CD8-positive, alpha-beta memory T cell (primary cell): ENCODE measurements around the gene AKR1B1. TPM values are rescaled to one million over a fixed set of nuclear protein-coding genes. Genes with fewer than 3 reads are reported as not detected.

Source experiments
- CTCF ChIA-PET: fragments of 350-600 bp; sonication (Branson Sonifier 250); formaldehyde crosslinking; loops from one replicate; lab custom pipeline; 2021; ENCODE audit warnings: antibody characterized with exemption; lab: Charles Lee
- POLR2A ChIA-PET: fragments of 350-600 bp; sonication (Branson Sonifier 250); formaldehyde crosslinking; loops from one replicate; lab custom pipeline; 2021; ENCODE audit warnings: antibody characterized with exemption; lab: Charles Lee
- DNase-seq, 5 donors: peaks; one replicate each; pipeline versions ENCODE4 v3.0.0 to v3.0.0-alpha.2; 2020 to 2022; ENCODE audit warnings: mixed read lengths in 1 of 5
- H3K27ac ChIP-seq: one replicate; pipeline ENCODE4 v1.7.0; 2013; ENCODE audit warnings: low read depth, mild to moderate bottlenecking, low read length, moderate library complexity
- H3K27me3 ChIP-seq: 2 replicates; pipeline ENCODE4 v1.7.0; 2013; ENCODE audit warnings: low read length, mild to moderate bottlenecking; ENCODE audit not compliant: insufficient read depth, poor library complexity, severe bottlenecking
- H3K36me3 ChIP-seq: 2 replicates; pipeline ENCODE4 v1.7.0; 2013; ENCODE audit warnings: mild to moderate bottlenecking, low read length, moderate library complexity; ENCODE audit not compliant: insufficient read depth
- H3K4me1 ChIP-seq: 2 replicates; pipeline ENCODE4 v1.7.0; 2013; ENCODE audit warnings: mild to moderate bottlenecking, low read length, moderate library complexity; ENCODE audit not compliant: insufficient read depth
- H3K4me3 ChIP-seq: 2 replicates; pipeline ENCODE4 v1.7.0; 2013; ENCODE audit warnings: mild to moderate bottlenecking, low read length
- H3K9me3 ChIP-seq: 2 replicates; pipeline ENCODE4 v1.7.0; 2013; ENCODE audit warnings: mild to moderate bottlenecking, low read length
- H3K27ac Mint-ChIP-seq, 8 donors: one replicate each; pipeline ENCODE4 v1.8.0; 2020 to 2021; ENCODE audit warnings: mixed read lengths in 8 of 8, mild to moderate bottlenecking in 6 of 8, inconsistent platforms in 3 of 8, moderate library complexity in 3 of 8
- H3K27me3 Mint-ChIP-seq, 2 donors: one replicate each; pipeline ENCODE4 v1.8.0; 2020 to 2021; ENCODE audit warnings: mixed read lengths in 2 of 2, mild to moderate bottlenecking in 1 of 2, moderate library complexity in 1 of 2
- H3K36me3 Mint-ChIP-seq, 3 donors: one replicate each; pipeline ENCODE4 v1.8.0; 2020 to 2021; ENCODE audit warnings: mixed read lengths in 3 of 3, inconsistent platforms in 1 of 3, mild to moderate bottlenecking in 1 of 3
- H3K4me1 Mint-ChIP-seq, 3 donors: one replicate each; pipeline ENCODE4 v1.8.0; 2020 to 2021; ENCODE audit warnings: mixed read lengths in 3 of 3, inconsistent platforms in 1 of 3, mild to moderate bottlenecking in 1 of 3
- H3K4me3 Mint-ChIP-seq, 7 donors: one replicate each; pipeline ENCODE4 v1.8.0; 2020 to 2021; ENCODE audit warnings: mixed read lengths in 7 of 7, mild to moderate bottlenecking in 6 of 7, moderate library complexity in 4 of 7, inconsistent platforms in 2 of 7
- H3K9me3 Mint-ChIP-seq, 5 donors: one replicate each; pipeline ENCODE4 v1.8.0; 2020 to 2022; ENCODE audit warnings: mixed read lengths in 5 of 5, mild to moderate bottlenecking in 3 of 5, moderate library complexity in 2 of 5, inconsistent platforms in 1 of 5
- polyA plus RNA-seq: library from polyadenylated mRNA; unstranded; fragments of 300-500 nt; fragmentation: Illumina TruSeq; gene quantifications from one replicate; pipeline ENCODE4 v1.2.3, GENCODE V29; 2021
- total RNA-seq, 2 experiments: library from RNA; stranded (reverse); gene quantifications; one replicate each; pipeline ENCODE4 v1.2.3, GENCODE V29; 2021

AKR1B1 gene
- total and polyA plus RNA-seq, 3 experiments from 2014 or later: 117 to 170 (median 120) TPM

DNA sequence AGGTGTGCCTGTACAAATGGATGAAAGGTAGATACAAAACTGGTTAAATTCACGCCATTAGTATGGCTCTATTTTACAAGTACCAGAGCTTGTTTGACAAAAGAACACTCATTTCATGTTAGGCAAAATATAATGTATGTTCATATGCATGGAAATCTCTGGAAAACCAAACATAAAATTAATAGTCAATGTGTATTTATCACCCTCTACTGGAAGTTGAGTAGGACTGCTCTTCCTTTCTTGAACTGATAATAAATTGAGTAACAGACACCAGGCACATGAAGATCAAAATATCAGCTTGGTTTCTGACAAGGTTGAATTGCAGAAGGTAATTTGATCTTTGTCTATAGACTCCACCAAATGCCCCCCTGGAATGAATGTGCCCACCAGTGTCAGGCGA lies 19.8 kb upstream of the AKR1B1 start:
- H3K4me1 Mint-ChIP-seq: no peaks in the 10 kb centered on the region

DNA sequence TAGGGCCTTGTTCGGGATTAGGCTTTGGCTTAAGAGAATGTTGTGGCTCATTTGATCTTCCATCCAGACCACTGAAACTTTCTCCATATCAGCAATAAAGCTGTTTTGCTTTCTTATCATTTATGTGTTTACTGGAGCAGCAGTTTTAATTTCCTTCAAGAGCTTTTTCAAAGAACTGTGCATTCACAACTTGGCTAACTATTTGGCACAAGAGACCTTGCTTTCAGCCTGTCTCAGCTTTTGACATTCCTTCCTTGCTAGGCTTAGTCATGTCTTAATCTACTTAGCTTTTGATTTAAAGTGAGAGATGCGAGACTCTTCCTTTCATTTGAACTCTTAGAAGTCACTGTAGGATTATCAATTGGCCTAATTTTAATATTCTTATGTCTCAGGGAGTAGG lies 19.1 kb upstream of the AKR1B1 start:
- H3K27me3 ChIP-seq: no peaks in the 10 kb centered on the region
- no peaks in the 10 kb centered on the region for H3K9me3 ChIP-seq
- no peak overlapping the region for H3K27ac Mint-ChIP-seq
- no peak overlapping the region for H3K27ac ChIP-seq
- peaks cover 0 to under 1% (median 0%) of the 10 kb centered on the region in 5 donors for H3K9me3 Mint-ChIP-seq
- no peak overlapping the region for H3K4me3 ChIP-seq
- H3K36me3 Mint-ChIP-seq: no peaks in the 10 kb centered on the region
- H3K36me3 ChIP-seq: no peaks in the 10 kb centered on the region
- H3K4me3 Mint-ChIP-seq: no peak overlapping the region
- CTCF ChIA-PET: no interaction called here
- H3K4me1 Mint-ChIP-seq: no peaks in the 10 kb centered on the region
- POLR2A ChIA-PET: no interaction called here
- peaks cover 12 to 17% of the 10 kb centered on the region in 2 donors for H3K27me3 Mint-ChIP-seq
- no peaks in the 10 kb centered on the region for H3K4me1 ChIP-seq
- DNase-seq: no peak

More for the DNA sequence above, 19.8 kb upstream of the AKR1B1 start:
- no peak overlapping the region for H3K27ac ChIP-seq
- no peak overlapping the region for H3K4me3 Mint-ChIP-seq
- peaks cover 0 to 2% (median 0%) of the 10 kb centered on the region in 5 donors for H3K9me3 Mint-ChIP-seq
- no peak for DNase-seq
- H3K9me3 ChIP-seq: no peaks in the 10 kb centered on the region
- no peak overlapping the region for H3K4me3 ChIP-seq
- no peaks in the 10 kb centered on the region for H3K4me1 ChIP-seq
- ChIA-PET CTCF (no interaction called here), POLR2A (interaction anchor here (1.0 kb wide), 1 partner anchor 32 kb away, joined by 6 read pairs; no protein-coding TSS in a partner anchor)
- H3K27me3 Mint-ChIP-seq: peaks cover 19 to 21% of the 10 kb centered on the region in 2 donors
- H3K27me3 ChIP-seq: no peaks in the 10 kb centered on the region
- no peaks in the 10 kb centered on the region for H3K36me3 ChIP-seq
- H3K27ac Mint-ChIP-seq: no peak overlapping the region
- no peaks in the 10 kb centered on the region for H3K36me3 Mint-ChIP-seq

DNA sequence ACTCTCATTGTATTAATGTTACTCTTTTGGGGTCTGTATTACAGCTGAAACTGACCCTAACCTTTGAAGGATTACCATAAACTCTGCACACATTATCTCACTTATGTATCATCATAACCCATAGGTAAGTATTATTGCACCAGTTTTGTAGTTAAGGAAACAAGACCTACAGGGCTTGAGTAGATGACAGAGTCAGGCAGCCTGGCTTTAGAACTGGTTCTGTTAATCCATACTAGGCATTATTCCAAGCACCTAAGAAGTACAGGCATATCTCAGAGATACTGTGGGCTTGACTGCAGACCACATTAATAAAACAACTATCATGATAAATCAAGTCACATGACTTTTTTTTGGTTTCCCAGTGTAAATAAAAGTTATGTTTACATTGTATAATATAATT lies 17.1 kb upstream of the AKR1B1 start:
- POLR2A ChIA-PET: no interaction called here

DNA sequence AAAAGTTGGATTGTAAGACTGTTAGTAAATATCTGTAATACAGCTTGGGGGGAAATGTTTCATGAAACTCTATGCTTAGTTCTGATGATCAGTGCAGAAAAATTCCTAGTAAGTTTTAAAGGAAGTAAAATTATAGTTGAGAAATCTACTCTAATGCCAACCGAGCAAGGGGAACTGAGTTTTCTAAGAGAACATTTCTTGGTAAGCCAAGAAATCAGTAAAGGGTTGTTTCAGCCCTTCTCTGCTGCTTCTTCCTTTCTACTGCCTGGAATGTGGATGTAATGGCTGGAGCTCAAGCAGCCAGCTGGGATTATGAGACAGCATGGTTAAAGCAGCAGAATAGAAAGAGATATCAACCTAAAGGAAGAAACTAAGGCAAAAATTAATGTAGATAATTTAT lies 15.9 kb upstream of the AKR1B1 start:
- H3K4me3 ChIP-seq: no peak overlapping the region
- ChIA-PET POLR2A (no interaction called here), CTCF (interaction anchor here (1.5 kb wide), 1 partner anchor 43 kb away, joined by 3 read pairs; no protein-coding TSS in a partner anchor)
- no peak for DNase-seq
- no peaks in the 10 kb centered on the region for H3K36me3 ChIP-seq
- no peaks in the 10 kb centered on the region for H3K4me1 ChIP-seq
- Mint-ChIP-seq H3K36me3 (no peaks in the 10 kb centered on the region), H3K27me3 (peaks cover 7 to 14% of the 10 kb centered on the region in 2 donors), H3K27ac (no peak overlapping the region), H3K4me3 (no peak overlapping the region), H3K4me1 (no peaks in the 10 kb centered on the region), H3K9me3 (no peaks in the 10 kb centered on the region)
- no peaks in the 10 kb centered on the region for H3K27me3 ChIP-seq
- H3K27ac ChIP-seq: no peak overlapping the region
- H3K9me3 ChIP-seq: no peaks in the 10 kb centered on the region

More for the DNA sequence above, 17.1 kb upstream of the AKR1B1 start:
- no peak for DNase-seq
- H3K4me3 Mint-ChIP-seq: no peak overlapping the region
- Histone ChIP-seq H3K36me3 (no peaks in the 10 kb centered on the region), H3K4me3 (no peak overlapping the region), H3K27ac (no peak overlapping the region), H3K4me1 (no peaks in the 10 kb centered on the region), H3K9me3 (no peaks in the 10 kb centered on the region), H3K27me3 (no peaks in the 10 kb centered on the region)
- no peak overlapping the region for H3K27ac Mint-ChIP-seq
- no peaks in the 10 kb centered on the region for H3K9me3 Mint-ChIP-seq
- H3K4me1 Mint-ChIP-seq: no peaks in the 10 kb centered on the region
- H3K36me3 Mint-ChIP-seq: no peaks in the 10 kb centered on the region
- CTCF ChIA-PET: no interaction called here
- H3K27me3 Mint-ChIP-seq: peaks cover 7 to 14% of the 10 kb centered on the region in 2 donors

DNA sequence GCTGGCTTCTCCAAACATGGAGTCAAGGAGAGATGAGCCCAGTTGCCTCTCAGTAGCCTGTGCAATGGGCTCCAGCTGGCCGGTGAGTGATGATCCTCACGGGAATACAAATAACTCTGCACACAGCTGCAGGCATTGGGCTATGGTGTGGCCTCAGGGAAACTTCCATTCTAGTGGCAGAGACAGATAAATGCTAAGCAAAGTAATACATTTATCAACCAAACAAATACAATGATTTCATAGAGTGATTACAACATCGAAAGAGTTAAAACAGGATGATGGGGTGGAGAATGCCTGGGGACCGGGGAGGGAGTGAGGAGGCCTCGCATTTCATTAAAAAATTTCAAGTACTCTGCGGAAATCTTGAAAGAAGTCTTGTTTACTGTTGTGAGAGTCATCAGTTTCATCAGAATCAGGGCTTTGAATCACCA lies 15.0 kb upstream of the AKR1B1 start:
- CTCF ChIA-PET: interaction anchor here (1.2 to 1.5 kb wide), 2 partner anchors 13 to 42 kb away, joined by 3 read pairs; no protein-coding TSS in a partner anchor

DNA sequence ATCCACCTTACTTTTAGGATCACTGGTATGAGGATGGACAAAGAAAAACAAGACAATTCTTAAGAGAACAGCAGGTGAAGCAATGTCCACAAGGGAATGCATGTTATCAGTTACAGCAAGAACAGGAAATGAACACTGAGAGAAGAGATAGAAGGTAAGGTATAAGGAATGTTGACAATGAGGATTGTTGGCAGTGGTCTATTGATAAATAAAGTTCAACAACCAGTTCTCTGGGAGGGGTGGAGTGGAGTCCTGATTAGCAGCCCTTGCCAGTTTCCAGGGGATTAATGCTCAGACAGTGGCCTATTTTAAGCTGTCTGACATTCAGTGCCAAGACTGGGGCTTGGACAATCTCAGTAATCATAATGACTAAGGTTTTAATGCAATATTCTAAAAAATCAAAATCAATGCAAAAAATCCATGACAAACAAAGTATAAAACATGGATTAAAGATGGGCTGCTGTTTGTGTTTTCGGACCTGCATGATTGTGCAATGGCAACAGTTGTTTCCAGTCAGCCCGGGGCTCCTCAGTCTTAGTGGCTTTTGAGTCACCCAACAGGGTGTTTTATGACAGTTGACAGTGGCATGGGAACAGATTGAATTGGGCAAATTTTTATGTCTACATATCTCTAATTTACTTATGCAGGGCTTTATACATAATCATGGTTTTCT lies 13.8 kb upstream of the AKR1B1 start:
- no peak overlapping the region for H3K27ac Mint-ChIP-seq

More for the DNA sequence above, 15.0 kb upstream of the AKR1B1 start:
- H3K27me3 Mint-ChIP-seq: peaks cover 7 to 14% of the 10 kb centered on the region in 2 donors
- no peaks in the 10 kb centered on the region for H3K36me3 Mint-ChIP-seq
- H3K4me1 ChIP-seq: no peaks in the 10 kb centered on the region
- no peak overlapping the region for H3K4me3 ChIP-seq
- H3K9me3 Mint-ChIP-seq: no peaks in the 10 kb centered on the region
- no peaks in the 10 kb centered on the region for H3K36me3 ChIP-seq
- H3K9me3 ChIP-seq: no peaks in the 10 kb centered on the region
- no peaks in the 10 kb centered on the region for H3K4me1 Mint-ChIP-seq
- POLR2A ChIA-PET: no interaction called here
- no peaks in the 10 kb centered on the region for H3K27me3 ChIP-seq
- no peak overlapping the region for H3K4me3 Mint-ChIP-seq
- H3K27ac ChIP-seq: no peak overlapping the region
- no peak for DNase-seq
- H3K27ac Mint-ChIP-seq: no peak overlapping the region

DNA sequence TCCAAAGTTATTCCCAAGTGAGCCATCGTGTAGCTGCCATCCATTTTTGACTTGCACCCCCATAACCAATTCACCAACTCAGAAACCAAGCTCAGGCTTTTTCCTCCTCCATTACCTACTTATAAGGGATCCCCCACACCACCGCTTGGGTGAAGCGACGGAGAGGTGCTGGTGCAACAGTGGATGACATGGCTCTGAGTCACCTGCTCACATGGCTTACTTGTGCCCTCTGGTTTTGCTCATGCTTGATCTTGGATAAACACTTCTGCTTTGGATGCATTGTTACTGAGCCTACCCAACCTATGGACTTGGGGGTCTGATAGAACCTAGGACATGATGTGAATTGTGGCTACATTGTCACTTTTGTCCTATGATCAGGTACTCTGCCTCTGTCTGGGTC lies 12.0 kb upstream of the AKR1B1 start:
- ChIA-PET CTCF (interaction anchor here (1.3 to 2.5 kb wide), 2 partner anchors 12 to 43 kb away, joined by 3 to 8 read pairs; partner anchors contain the start of gene AKR1B1), POLR2A (no interaction called here)
- Histone ChIP-seq H3K9me3 (no peaks in the 10 kb centered on the region), H3K4me3 (no peak overlapping the region), H3K36me3 (no peaks in the 10 kb centered on the region), H3K4me1 (no peaks in the 10 kb centered on the region), H3K27me3 (no peaks in the 10 kb centered on the region), H3K27ac (no peak overlapping the region)
- Mint-ChIP-seq H3K27ac (no peak overlapping the region), H3K4me3 (no peak overlapping the region), H3K36me3 (peaks cover 0 to 7% (median 0%) of the 10 kb centered on the region in 3 donors), H3K9me3 (no peaks in the 10 kb centered on the region), H3K4me1 (no peaks in the 10 kb centered on the region), H3K27me3 (peaks cover 3 to 7% of the 10 kb centered on the region in 2 donors)
- no peak for DNase-seq

More for the DNA sequence above, 13.8 kb upstream of the AKR1B1 start:
- Histone ChIP-seq H3K36me3 (no peaks in the 10 kb centered on the region), H3K27ac (no peak overlapping the region), H3K4me3 (no peak overlapping the region), H3K27me3 (no peaks in the 10 kb centered on the region), H3K9me3 (no peaks in the 10 kb centered on the region), H3K4me1 (no peaks in the 10 kb centered on the region)
- DNase-seq: no peak
- Mint-ChIP-seq H3K4me3 (no peak overlapping the region), H3K4me1 (no peaks in the 10 kb centered on the region), H3K27me3 (peaks cover 7 to 9% of the 10 kb centered on the region in 2 donors), H3K36me3 (no peaks in the 10 kb centered on the region), H3K9me3 (no peaks in the 10 kb centered on the region)
- POLR2A ChIA-PET: no interaction called here
- CTCF ChIA-PET: no interaction called here

DNA sequence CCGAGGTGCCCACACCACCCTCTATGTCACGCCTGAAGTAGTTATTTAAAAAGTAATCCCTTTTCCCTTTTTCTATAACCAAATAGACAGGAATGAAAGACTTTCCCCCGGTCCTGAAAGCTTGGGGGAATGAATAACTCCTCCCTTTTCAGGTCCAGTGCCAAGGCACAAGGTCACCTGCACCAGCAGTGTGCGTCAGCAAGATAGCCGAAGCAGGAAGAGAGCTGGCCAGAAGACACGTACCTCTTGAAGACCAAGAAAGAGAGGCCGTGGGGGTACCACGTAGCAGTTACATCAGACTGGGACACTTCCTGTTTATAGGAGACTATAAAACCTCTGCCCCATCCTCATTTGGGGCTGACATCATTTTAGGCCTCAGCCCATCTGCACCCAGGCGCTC lies 10.7 kb upstream of the AKR1B1 start:
- H3K27ac ChIP-seq: no peak overlapping the region
- no peaks in the 10 kb centered on the region for H3K27me3 ChIP-seq
- Mint-ChIP-seq H3K4me3 (no peak overlapping the region), H3K9me3 (peaks cover 7 to 10% (median 10%) of the 10 kb centered on the region in 5 donors), H3K36me3 (peaks cover 0 to 15% (median 2%) of the 10 kb centered on the region in 3 donors), H3K4me1 (no peaks in the 10 kb centered on the region), H3K27ac (no peak overlapping the region), H3K27me3 (peaks cover 0 to 2% of the 10 kb centered on the region in 2 donors)
- no peak overlapping the region for H3K4me3 ChIP-seq
- H3K9me3 ChIP-seq: no peaks in the 10 kb centered on the region
- H3K36me3 ChIP-seq: no peaks in the 10 kb centered on the region
- no peaks in the 10 kb centered on the region for H3K4me1 ChIP-seq
- ChIA-PET POLR2A (no interaction called here), CTCF (interaction anchor here (2.5 kb wide), 1 partner anchor 11 kb away, joined by 8 read pairs; the partner anchor contains the start of gene AKR1B1)
- DNase-seq: no peak
